Keratinocyte (primary cell): Measurements from ENCODE around the gene GALNT3. TPM values are rescaled to one million over a fixed set of nuclear protein-coding genes. Genes with fewer than 3 reads are reported as not detected.

ENCODE experiments used
- DNase-seq: peaks from one replicate; pipeline ENCODE4 v3.0.0-alpha.2; 2011; ENCODE audit warnings: low read depth, missing footprints, low spot score
- FAIRE-seq: peaks from 2 replicates; lab custom pipeline; 2011; peaks lifted over from hg19 to GRCh38; lab: Jason Lieb, UNC
- H2AFZ ChIP-seq: 2 replicates; pipeline ENCODE4 v1.6.0; 2012; ENCODE audit warnings: low read length, control low read depth, inconsistent platforms; ENCODE audit not compliant: control insufficient read depth
- H3K27ac ChIP-seq: 2 replicates; pipeline ENCODE4 v1.5.1; 2011; ENCODE audit warnings: low read length; ENCODE audit not compliant: control insufficient read depth, insufficient read depth
- H3K27me3 ChIP-seq: 3 replicates; pipeline ENCODE4 v1.6.0; 2011; ENCODE audit warnings: low read length; ENCODE audit not compliant: control insufficient read depth, insufficient read depth; ENCODE audit errors: extremely low read depth
- H3K36me3 ChIP-seq, 2 experiments: 2 replicates in 1 of 2; 3 replicates in 1 of 2; pipeline ENCODE4 v1.5.1; 2011; ENCODE audit warnings: low read length in 2 of 2, mild to moderate bottlenecking in 1 of 2; ENCODE audit not compliant: control insufficient read depth in 2 of 2, insufficient read depth in 2 of 2; ENCODE audit errors: extremely low read depth in 1 of 2
- H3K4me1 ChIP-seq: 3 replicates; pipeline ENCODE4 v1.5.1; 2011; ENCODE audit warnings: low read length; ENCODE audit not compliant: control insufficient read depth, insufficient read depth; ENCODE audit errors: extremely low read depth
- H3K4me2 ChIP-seq: 3 replicates; pipeline ENCODE4 v1.6.0; 2011; ENCODE audit warnings: low read depth, low read length; ENCODE audit not compliant: control insufficient read depth, insufficient read depth; ENCODE audit errors: extremely low read depth
- H3K4me3 ChIP-seq, 3 experiments: fragments of 200-600 bp in 1 of 3; sonication (generic) in 1 of 3; 2 replicates in 2 of 3; 3 replicates in 1 of 3; pipeline ENCODE4 v1.5.1; 2011 to 2016; ENCODE audit warnings: low read length in 3 of 3, mild to moderate bottlenecking in 3 of 3, control low read depth in 2 of 3, inconsistent platforms in 1 of 3, low read depth in 1 of 3, mixed read lengths in 1 of 3, mixed run types in 1 of 3, moderate library complexity in 1 of 3; ENCODE audit not compliant: control insufficient read depth in 2 of 3, insufficient read depth in 2 of 3; ENCODE audit errors: extremely low read depth in 1 of 3
- H3K79me2 ChIP-seq: 2 replicates; pipeline ENCODE4 v1.6.0; 2012; ENCODE audit warnings: low read length; ENCODE audit not compliant: control insufficient read depth, insufficient read depth
- H3K9ac ChIP-seq: 3 replicates; pipeline ENCODE4 v1.6.0; 2011; ENCODE audit warnings: low read length; ENCODE audit not compliant: control insufficient read depth, insufficient read depth; ENCODE audit errors: extremely low read depth
- H3K9me1 ChIP-seq: 3 replicates; pipeline ENCODE4 v1.6.0; 2011; ENCODE audit warnings: low read length; ENCODE audit not compliant: control insufficient read depth, insufficient read depth; ENCODE audit errors: extremely low read depth
- H3K9me3 ChIP-seq: 2 replicates; pipeline ENCODE4 v1.5.1; 2012; ENCODE audit warnings: low read depth, low read length; ENCODE audit not compliant: control insufficient read depth
- H4K20me1 ChIP-seq: 3 replicates; pipeline ENCODE4 v1.6.0; 2011; ENCODE audit warnings: low read length; ENCODE audit not compliant: control insufficient read depth, insufficient read depth; ENCODE audit errors: extremely low read depth
- CTCF ChIP-seq, 3 experiments: IDR thresholded peaks in 1 of 3; conservative IDR thresholded peaks in 1 of 3; optimal IDR thresholded peaks in 1 of 3; 2 replicates in 2 of 3; 3 replicates in 1 of 3; pipeline versions ENCODE3 to v1.5.1; 2011; ENCODE audit warnings: low read length in 3 of 3, mild to moderate bottlenecking in 3 of 3, moderate library complexity in 2 of 3, control low read depth in 1 of 3, inconsistent platforms in 1 of 3; ENCODE audit not compliant: insufficient read depth in 2 of 3; ENCODE audit errors: extremely low read depth in 1 of 3
- EZH2 ChIP-seq: IDR thresholded peaks from one replicate; pipeline ENCODE4 v1.6.1; 2012; ENCODE audit warnings: inconsistent platforms, mild to moderate bottlenecking, low read length, moderate library complexity
- dilution Hi-C: fragments of 300-500 bp; cut with MboI; formaldehyde crosslinking; loops from one replicate; pipeline ENCODE4 v1.7.0; 2020; ENCODE audit warnings: low sequenced_read_pairs; ENCODE audit not compliant: extremely low pct_ligation_motif_present
- polyA plus RNA-seq, 5 experiments: library from polyadenylated mRNA; depleted of rRNA in 3 of 5; stranded (reverse) in 3 of 5; stranded (forward) in 1 of 5; unstranded in 1 of 5; fragments of >200 nt; gene quantifications; 1 replicate in 1 of 5; 2 replicates in 3 of 5; 3 replicates in 1 of 5; pipeline versions ENCODE4 v1.2.1 to v1.2.3, GENCODE V29; 2011 to 2012; ENCODE audit warnings: missing spikeins in 2 of 5, low read depth in 1 of 5, low replicate concordance in 1 of 5

Gene GALNT3
- polyA plus RNA-seq, 1 donor (not counting 4 experiments of a cell fraction or from before 2014, with no cell fraction given) = 70.3 TPM

GRCh38 chr2:165840333-165840958 is 46.4 kb upstream of the GALNT3 start:
- no peak for FAIRE-seq
- TF ChIP-seq CTCF (optimal IDR thresholded peaks at IDR 0.05 in 1 of 3, IDR thresholded peaks at IDR 0.05 in 1 of 3, conservative IDR thresholded peaks at IDR 0.05 in 1 of 3; ENCODE audit: extremely low read depth in 1 of 3, insufficient read depth in 2 of 3, low read length in 3 of 3) (no peak), EZH2 (no peak)
- dilution Hi-C loops = no loop called here

GRCh38 chr2:165839610-165840009 is 45.6 kb upstream of the GALNT3 start:
- no peaks in the 10 kb centered on the region for H3K9me3 ChIP-seq
- no peak overlapping the region for H3K9ac ChIP-seq
- FAIRE-seq (no peak), DNase-seq (no peak)
- H3K27me3 ChIP-seq = no peaks in the 10 kb centered on the region
- no peaks in the 10 kb centered on the region for H3K36me3 ChIP-seq
- dilution Hi-C loops = no loop called here
- no peak overlapping the region for H3K4me3 ChIP-seq
- H3K9me1 ChIP-seq = no peaks in the 10 kb centered on the region
- no peak overlapping the region for H2AFZ ChIP-seq
- H4K20me1 ChIP-seq = no peaks in the 10 kb centered on the region
- H3K4me1 ChIP-seq = peaks cover 5% of the 10 kb centered on the region
- TF ChIP-seq CTCF (optimal IDR thresholded peaks at IDR 0.05 in 1 of 3, IDR thresholded peaks at IDR 0.05 in 1 of 3, conservative IDR thresholded peaks at IDR 0.05 in 1 of 3; ENCODE audit: extremely low read depth in 1 of 3, insufficient read depth in 2 of 3, low read length in 3 of 3) (peak in 1 of 3 experiments; percentile 18), EZH2 (no peak)
- H3K27ac ChIP-seq = no peak overlapping the region
- no peaks in the 10 kb centered on the region for H3K79me2 ChIP-seq
- no peak overlapping the region for H3K4me2 ChIP-seq

More at GRCh38 chr2:165840333-165840958, 46.4 kb upstream of the GALNT3 start:
- no peak overlapping the region for H3K4me2 ChIP-seq
- no peaks in the 10 kb centered on the region for H3K36me3 ChIP-seq
- H3K9ac ChIP-seq = no peak overlapping the region
- no peak overlapping the region for H3K4me3 ChIP-seq
- H2AFZ ChIP-seq = no peak overlapping the region
- H3K9me3 ChIP-seq = no peaks in the 10 kb centered on the region
- no peaks in the 10 kb centered on the region for H3K27me3 ChIP-seq
- no peak for DNase-seq
- H3K9me1 ChIP-seq = no peaks in the 10 kb centered on the region
- H3K27ac ChIP-seq = no peak overlapping the region
- no peaks in the 10 kb centered on the region for H3K79me2 ChIP-seq
- H4K20me1 ChIP-seq = no peaks in the 10 kb centered on the region
- peaks cover 5% of the 10 kb centered on the region for H3K4me1 ChIP-seq
